Neural crest cell (in vitro differentiated cells): ENCODE results near the gene LIPT2. TPM values are rescaled to one million over a fixed set of nuclear protein-coding genes. Genes with fewer than 3 reads are reported as not detected.

ENCODE experiments used
- DNase-seq: peaks from one replicate; pipeline ENCODE4 v3.0.0; 2021; ENCODE audit warnings: low read depth, mixed read lengths, low spot score
- H3K27ac Mint-ChIP-seq: one replicate; pipeline ENCODE4 v1.8.0; 2021; ENCODE audit warnings: mild to moderate bottlenecking, mixed read lengths; ENCODE audit not compliant: unreplicated experiment
- H3K27me3 Mint-ChIP-seq: 2 replicates; pipeline ENCODE4 v1.8.0; 2021; ENCODE audit warnings: low read depth, mild to moderate bottlenecking, mixed read lengths
- H3K36me3 Mint-ChIP-seq: 2 replicates; pipeline ENCODE4 v1.8.0; 2021; ENCODE audit warnings: low read depth, mild to moderate bottlenecking, mixed read lengths
- H3K4me1 Mint-ChIP-seq: 2 replicates; pipeline ENCODE4 v1.8.0; 2021; ENCODE audit warnings: mixed read lengths
- H3K4me3 Mint-ChIP-seq: one replicate; pipeline ENCODE4 v1.8.0; 2021; ENCODE audit warnings: mild to moderate bottlenecking, mixed read lengths
- H3K9me3 Mint-ChIP-seq: 2 replicates; pipeline ENCODE4 v1.8.0; 2021; ENCODE audit warnings: mixed read lengths
- total RNA-seq: library from RNA; stranded (reverse); gene quantifications from 2 replicates; pipeline ENCODE4 v1.2.1, GENCODE V29; 2021
- TF ChIP-seq, protein P1 (sequence below): fragments of 200-600 bp; sonication (generic); conservative IDR thresholded peaks from 2 replicates; pipeline ENCODE4 v1.5.0; 2021; ENCODE audit warnings: antibody characterized with exemption, mild to moderate bottlenecking

The LIPT2 gene
- total RNA-seq, 1 donor from 2014 or later: 8.6 TPM

DNA sequence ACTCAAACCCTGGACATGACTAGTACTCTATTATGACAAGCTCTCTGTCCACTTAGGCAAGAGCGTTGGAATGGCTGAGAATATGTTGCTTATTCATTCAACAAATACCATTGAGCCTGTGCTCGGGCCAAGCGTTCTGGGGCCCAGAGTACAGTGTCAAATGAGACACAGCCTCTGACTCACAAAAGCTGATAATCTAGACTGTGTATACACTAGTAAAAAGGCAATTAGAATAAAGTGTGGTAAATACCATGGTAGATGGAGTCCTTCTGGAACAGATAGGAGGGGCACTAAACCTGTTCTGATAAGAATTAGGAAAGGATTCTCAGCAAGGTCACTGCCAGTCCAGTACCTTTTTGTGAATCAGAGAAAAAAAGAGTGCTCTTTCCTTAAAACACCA is 50.9 kb downstream of the LIPT2 start:
- DNase-seq: no peak
- Mint-ChIP-seq H3K9me3 (no peaks in the 10 kb centered on the region), H3K4me1 (no peaks in the 10 kb centered on the region), H3K27ac (no peak overlapping the region), H3K27me3 (no peaks in the 10 kb centered on the region), H3K36me3 (no peaks in the 10 kb centered on the region), H3K4me3 (no peak overlapping the region)
- TF ChIP-seq, protein P1, sequence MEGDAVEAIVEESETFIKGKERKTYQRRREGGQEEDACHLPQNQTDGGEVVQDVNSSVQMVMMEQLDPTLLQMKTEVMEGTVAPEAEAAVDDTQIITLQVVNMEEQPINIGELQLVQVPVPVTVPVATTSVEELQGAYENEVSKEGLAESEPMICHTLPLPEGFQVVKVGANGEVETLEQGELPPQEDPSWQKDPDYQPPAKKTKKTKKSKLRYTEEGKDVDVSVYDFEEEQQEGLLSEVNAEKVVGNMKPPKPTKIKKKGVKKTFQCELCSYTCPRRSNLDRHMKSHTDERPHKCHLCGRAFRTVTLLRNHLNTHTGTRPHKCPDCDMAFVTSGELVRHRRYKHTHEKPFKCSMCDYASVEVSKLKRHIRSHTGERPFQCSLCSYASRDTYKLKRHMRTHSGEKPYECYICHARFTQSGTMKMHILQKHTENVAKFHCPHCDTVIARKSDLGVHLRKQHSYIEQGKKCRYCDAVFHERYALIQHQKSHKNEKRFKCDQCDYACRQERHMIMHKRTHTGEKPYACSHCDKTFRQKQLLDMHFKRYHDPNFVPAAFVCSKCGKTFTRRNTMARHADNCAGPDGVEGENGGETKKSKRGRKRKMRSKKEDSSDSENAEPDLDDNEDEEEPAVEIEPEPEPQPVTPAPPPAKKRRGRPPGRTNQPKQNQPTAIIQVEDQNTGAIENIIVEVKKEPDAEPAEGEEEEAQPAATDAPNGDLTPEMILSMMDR: no peak

Other genes with a start within 250 kb of the LIPT2 start
- not detected in 2 replicates for gene P4HA3, start 182.1 kb downstream of the LIPT2 start, total RNA-seq
- 15.1 and 16.1 TPM in 2 replicates for gene PGM2L1, start 95.3 kb downstream of the LIPT2 start, total RNA-seq
- 2.2 and 2.6 TPM in 2 replicates for gene KCNE3, start 26.2 kb downstream of the LIPT2 start, total RNA-seq
- gene POLD3, start 98.9 kb upstream of the LIPT2 start, total RNA-seq: 44.4 and 46.3 TPM in 2 replicates
- gene CHRDL2, start 237.7 kb upstream of the LIPT2 start, total RNA-seq: 0.35 and 0.55 TPM in 2 replicates